HCT116 (cell line): Measurements from ENCODE around the gene AMY2A. TPM values are rescaled to one million over a fixed set of nuclear protein-coding genes. Genes with fewer than 3 reads are reported as not detected.
"Not testable (repeated sequence)": the region's sequence is repeated elsewhere in the genome, so short reads cannot be mapped to it uniquely, and the experiment has no call there.

Source experiments
- ATAC-seq: fragments of 200-7000 bp; cut with Tn5 transposase; 2 replicates; pipeline ENCODE4 v1.9.1; 2020; ENCODE audit warnings: mild to moderate bottlenecking, moderate library complexity
- BruUV-seq: library from RNA; stranded (reverse); fragments of 400-500 nt; replicated peaks from 2 replicates; lab custom pipeline; 2021; lab: Mats Ljungman, UMichigan
- CTCF ChIA-PET: fragments of 300-600 bp; sonication (Branson Sonifier 250); formaldehyde crosslinking; loops from one replicate; lab custom pipeline; 2021; ENCODE audit warnings: antibody characterized with exemption; lab: Charles Lee
- POLR2A ChIA-PET: fragments of 300-600, 350-600 bp; sonication (Branson Sonifier 250); formaldehyde crosslinking; loops from one replicate; lab custom pipeline; 2021; ENCODE audit warnings: antibody characterized with exemption; lab: Charles Lee
- RAD21 ChIA-PET, 2 experiments: fragments of 300-600 bp; sonication (Branson Sonifier 250); formaldehyde crosslinking; loops; one replicate each; lab custom pipeline; 2023; ENCODE audit warnings: low total read pairs in 2 of 2; ENCODE audit not compliant: uncharacterized antibody in 2 of 2, unreplicated experiment in 2 of 2, low non-redundant PET in 1 of 2; lab: Charles Lee
- DNase-seq: peaks from one replicate; pipeline ENCODE4 v3.0.0-alpha.2; 2010; ENCODE audit warnings: low read depth, low spot score
- H2AFZ ChIP-seq: fragments of 200-600 bp; shearing (Covaris generic), sonication (generic); 2 replicates; pipeline ENCODE4 v1.6.1; 2017; ENCODE audit warnings: low read depth, mixed run types, mixed read lengths, antibody characterized with exemption, low read length; ENCODE audit not compliant: poor library complexity, severe bottlenecking
- H3K27ac ChIP-seq: 2 replicates; pipeline ENCODE4 v1.5.1; 2012; ENCODE audit warnings: low read depth, low read length
- H3K27me3 ChIP-seq: fragments of 200-600 bp; sonication (generic); 2 replicates; pipeline ENCODE4 v1.6.1; 2016; ENCODE audit warnings: mixed run types, low read length, mixed read lengths; ENCODE audit not compliant: insufficient read depth
- H3K36me3 ChIP-seq, 2 experiments: fragments of 200-500 bp in 1 of 2; fragments of 200-600 bp in 1 of 2; sonication (Bioruptor generic) in 1 of 2; sonication (generic) in 1 of 2; 2 replicates each; pipeline versions ENCODE4 v1.5.1 to v1.6.1; 2014 to 2016; ENCODE audit warnings: low read length in 2 of 2, inconsistent platforms in 1 of 2, mixed read lengths in 1 of 2, mixed run types in 1 of 2; ENCODE audit not compliant: insufficient read depth in 2 of 2, control insufficient read depth in 1 of 2
- H3K4me1 ChIP-seq, 2 experiments: fragments of 200-600 bp in 1 of 2; sonication (generic) in 1 of 2; 2 replicates each; pipeline versions ENCODE4 v1.5.1 to v1.6.1; 2012 to 2017; ENCODE audit warnings: low read length in 2 of 2, inconsistent platforms in 1 of 2, mild to moderate bottlenecking in 1 of 2, mixed read lengths in 1 of 2, mixed run types in 1 of 2, moderate library complexity in 1 of 2; ENCODE audit not compliant: insufficient read depth in 2 of 2, control insufficient read depth in 1 of 2
- H3K4me2 ChIP-seq: fragments of 200-600 bp; sonication (generic); 2 replicates; pipeline ENCODE4 v1.6.1; 2017; ENCODE audit warnings: mixed run types, low read length, mixed read lengths
- H3K4me3 ChIP-seq, 2 experiments: fragments of 200-600 bp in 1 of 2; sonication (generic) in 1 of 2; replicated peaks in 1 of 2; 2 replicates each; pipeline ENCODE4 v1.5.1; 2011 to 2016; ENCODE audit warnings: low read length in 2 of 2, control low read depth in 1 of 2, low read depth in 1 of 2, mild to moderate bottlenecking in 1 of 2, mixed read lengths in 1 of 2, mixed run types in 1 of 2
- H3K79me2 ChIP-seq: fragments of 200-600 bp; sonication (generic); 2 replicates; pipeline ENCODE4 v1.6.1; 2017; ENCODE audit warnings: mild to moderate bottlenecking, mixed run types, low read length, moderate library complexity, mixed read lengths; ENCODE audit not compliant: insufficient read depth
- H3K9ac ChIP-seq: fragments of 200-600 bp; sonication (generic); 2 replicates; pipeline ENCODE4 v1.6.1; 2016; ENCODE audit warnings: low read length, mixed read lengths
- H3K9me2 ChIP-seq: fragments of 200-600 bp; sonication (generic), shearing (Covaris generic); 2 replicates; pipeline ENCODE4 v1.6.1; 2017; ENCODE audit warnings: mixed run types, mild to moderate bottlenecking, moderate library complexity; ENCODE audit not compliant: insufficient read depth
- H3K9me3 ChIP-seq, 2 experiments: fragments of 200-500 bp in 1 of 2; fragments of 200-600 bp in 1 of 2; sonication (Bioruptor generic) in 1 of 2; sonication (generic) in 1 of 2; 2 replicates each; pipeline ENCODE4 v1.6.1; 2014 to 2017; ENCODE audit warnings: low read length in 2 of 2, mixed read lengths in 2 of 2, inconsistent platforms in 1 of 2, low read depth in 1 of 2, mild to moderate bottlenecking in 1 of 2, mixed run types in 1 of 2, moderate library complexity in 1 of 2; ENCODE audit not compliant: control insufficient read depth in 1 of 2, insufficient read depth in 1 of 2
- H4K20me1 ChIP-seq: fragments of 200-600 bp; sonication (generic), shearing (Covaris generic); 2 replicates; pipeline ENCODE4 v1.6.1; 2017; ENCODE audit warnings: mixed run types, mild to moderate bottlenecking, moderate library complexity; ENCODE audit not compliant: insufficient read depth
- intact Hi-C: fragments of 100-400 bp; cut with micrococcal nuclease; formaldehyde crosslinking; loops from 2 replicates; pipeline ENCODE4 v1.10.0; 2022
- total RNA-seq: library from RNA; stranded (reverse); gene quantifications from one replicate; pipeline ENCODE4 v1.2.1, GENCODE V29; 2021; ENCODE audit not compliant: unreplicated experiment

The AMY2A gene
- total RNA-seq, 1 experiment from 2014 or later: 0.42 TPM

DNA sequence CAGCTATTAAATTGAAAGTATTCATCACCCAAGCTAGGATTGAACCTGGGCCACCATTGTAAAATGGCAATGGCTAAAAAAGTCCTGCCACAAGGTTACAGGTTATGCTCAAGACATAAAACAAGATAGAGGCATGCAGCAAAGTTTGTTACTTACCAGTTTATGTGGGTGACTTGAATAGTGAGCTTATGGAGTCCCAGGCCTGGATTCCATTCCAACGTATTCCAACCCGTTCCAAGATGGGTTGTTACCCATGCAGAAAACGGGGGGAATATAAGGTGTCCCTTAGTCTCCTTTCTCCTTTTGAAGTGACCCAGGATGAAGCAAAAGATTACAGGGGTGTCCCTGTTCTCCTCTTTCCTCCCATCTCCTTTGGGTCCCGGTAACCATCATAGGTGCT lies 10.2 kb downstream of the AMY2A start:
- ATAC-seq, POLR2A ChIA-PET: not testable (repeated sequence)

DNA sequence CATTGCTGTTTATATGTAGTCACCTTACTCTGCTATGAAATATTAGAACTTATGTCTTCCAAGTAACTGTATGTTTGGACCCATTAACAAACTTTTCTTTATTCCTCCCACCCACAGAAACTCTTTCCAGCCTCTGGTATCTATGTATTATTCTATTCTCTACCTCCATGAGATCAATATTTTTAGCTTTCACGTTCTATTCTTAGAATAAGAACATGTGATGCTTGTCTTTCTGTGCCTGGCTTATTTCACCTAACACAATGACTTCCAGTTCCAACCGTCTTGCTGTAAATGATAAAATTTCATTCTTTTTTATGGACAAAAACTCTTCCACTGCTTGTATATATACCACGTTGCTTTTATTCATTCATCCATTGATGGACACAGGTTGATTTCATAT lies 24.0 kb downstream of the AMY2A start:
- H3K4me1 ChIP-seq, H3K27me3 ChIP-seq, H3K9me3 ChIP-seq, H2AFZ ChIP-seq, H3K9me2 ChIP-seq, H4K20me1 ChIP-seq, DNase-seq, H3K4me2 ChIP-seq, BruUV-seq, H3K27ac ChIP-seq, H3K4me3 ChIP-seq, H3K36me3 ChIP-seq, H3K79me2 ChIP-seq, intact Hi-C loops, H3K9ac ChIP-seq, POLR2A ChIA-PET, ATAC-seq, CTCF ChIA-PET, RAD21 ChIA-PET: not testable (repeated sequence)

More for the DNA sequence above, 10.2 kb downstream of the AMY2A start:
- H4K20me1 ChIP-seq, H2AFZ ChIP-seq, H3K4me2 ChIP-seq, H3K27ac ChIP-seq, DNase-seq, H3K9me3 ChIP-seq, CTCF ChIA-PET, H3K79me2 ChIP-seq, RAD21 ChIA-PET, intact Hi-C loops, H3K4me1 ChIP-seq, H3K9me2 ChIP-seq, H3K9ac ChIP-seq, H3K27me3 ChIP-seq, H3K4me3 ChIP-seq, H3K36me3 ChIP-seq, BruUV-seq: not testable (repeated sequence)

DNA sequence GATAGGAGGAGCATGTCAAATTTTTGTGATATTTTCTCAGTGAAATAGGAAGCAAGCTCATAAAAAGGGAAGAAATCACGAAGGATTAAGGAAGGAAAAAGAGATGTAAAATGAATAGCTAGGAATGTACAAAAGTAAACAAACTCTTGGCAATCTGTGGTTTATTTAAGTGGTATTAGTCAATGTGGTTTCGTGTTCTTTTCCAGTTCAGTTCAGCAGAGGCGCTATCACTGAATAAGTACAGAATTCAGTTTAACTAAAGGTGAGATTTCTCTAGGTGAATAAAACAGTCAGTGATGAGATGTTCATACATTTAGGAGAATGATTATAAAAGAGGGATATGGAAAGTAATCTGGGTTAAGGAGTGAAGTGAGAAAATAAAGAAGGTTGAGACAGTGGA lies 26.7 kb downstream of the AMY2A start:
- H3K9ac ChIP-seq, H2AFZ ChIP-seq, H3K79me2 ChIP-seq, H3K4me2 ChIP-seq, ATAC-seq, H3K9me2 ChIP-seq, POLR2A ChIA-PET, H3K27me3 ChIP-seq, CTCF ChIA-PET, DNase-seq, H3K4me1 ChIP-seq, intact Hi-C loops, RAD21 ChIA-PET, H3K36me3 ChIP-seq, H4K20me1 ChIP-seq, BruUV-seq, H3K4me3 ChIP-seq, H3K27ac ChIP-seq, H3K9me3 ChIP-seq: not testable (repeated sequence)

GRCh38 chr1:103650305-103650704 lies 33.1 kb downstream of the AMY2A start:
- H3K9me2 ChIP-seq, H3K27me3 ChIP-seq, RAD21 ChIA-PET, H2AFZ ChIP-seq, H3K79me2 ChIP-seq, H3K9me3 ChIP-seq, H3K36me3 ChIP-seq, H3K9ac ChIP-seq, CTCF ChIA-PET, H3K4me3 ChIP-seq, H3K27ac ChIP-seq, ATAC-seq, H3K4me1 ChIP-seq, POLR2A ChIA-PET, BruUV-seq, intact Hi-C loops, H4K20me1 ChIP-seq, H3K4me2 ChIP-seq, DNase-seq: not testable (repeated sequence)

DNA sequence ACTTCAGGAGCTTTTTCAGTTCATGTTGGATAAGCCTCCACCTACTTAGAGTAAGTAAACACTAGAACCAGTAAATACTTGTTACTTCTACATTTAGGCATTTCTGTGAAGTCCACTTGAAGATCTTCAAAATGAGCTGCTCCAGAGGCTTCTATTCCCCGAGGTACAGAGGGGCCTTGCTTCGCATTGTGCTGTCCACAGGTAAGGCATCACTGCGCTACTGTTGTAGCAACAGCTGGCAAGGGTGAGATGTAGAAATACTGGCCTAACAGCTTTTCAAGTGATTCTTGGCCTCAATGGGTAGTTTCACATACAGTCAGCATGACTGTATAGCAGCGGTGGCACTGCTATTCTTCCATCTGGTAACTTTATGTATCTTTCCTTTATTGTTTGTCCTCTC lies 33.7 kb downstream of the AMY2A start:
- DNase-seq, H3K9me2 ChIP-seq, RAD21 ChIA-PET, H3K9ac ChIP-seq, H3K4me1 ChIP-seq, ATAC-seq, H3K4me2 ChIP-seq, H4K20me1 ChIP-seq, H3K9me3 ChIP-seq, H3K4me3 ChIP-seq, H2AFZ ChIP-seq, H3K27me3 ChIP-seq, BruUV-seq, CTCF ChIA-PET, H3K27ac ChIP-seq, intact Hi-C loops, POLR2A ChIA-PET, H3K79me2 ChIP-seq, H3K36me3 ChIP-seq: not testable (repeated sequence)
